HCT116 (cell line): Measurements from ENCODE around the gene ITPR1.

Source experiments
- EZH2 ChIP-seq: fragments of 200-600 bp; sonication (generic); IDR thresholded peaks from 2 replicates; pipeline ENCODE4 v1.6.1; 2017; ENCODE audit warnings: antibody characterized with exemption, mixed run types
- EZH2phosphoT487 ChIP-seq: fragments of 200-600 bp; IDR thresholded peaks from 2 replicates; pipeline ENCODE4 v1.6.1; 2018; ENCODE audit warnings: antibody characterized with exemption, borderline replicate concordance
- POLR2A ChIP-seq: IDR thresholded peaks from 2 replicates; pipeline ENCODE4 v1.7.0; 2011; ENCODE audit warnings: borderline replicate concordance; ENCODE audit not compliant: insufficient read depth, insufficient read length; ENCODE audit errors: extremely low read depth
- POLR2AphosphoS5 ChIP-seq: IDR thresholded peaks from 2 replicates; pipeline ENCODE4 v1.6.1; 2011; ENCODE audit warnings: mild to moderate bottlenecking, low read depth, low read length, moderate library complexity
- RAD21 ChIP-seq: IDR thresholded peaks from 2 replicates; pipeline ENCODE4 v1.6.1; 2012; ENCODE audit warnings: low read depth, mild to moderate bottlenecking
- SP1 ChIP-seq: IDR thresholded peaks from 2 replicates; pipeline ENCODE4 v1.6.1; 2012; ENCODE audit warnings: low read depth
- SRF ChIP-seq: IDR thresholded peaks from 2 replicates; pipeline ENCODE4 v1.6.1; 2012; ENCODE audit warnings: low read depth
- YY1 ChIP-seq: IDR thresholded peaks from 2 replicates; pipeline ENCODE4 v1.6.1; 2011; ENCODE audit warnings: low read length, low read depth, moderate library complexity, mild to moderate bottlenecking; ENCODE audit not compliant: insufficient replicate concordance; ENCODE audit errors: extremely low read depth
- ZFX ChIP-seq: fragments of 450-650 bp; IDR thresholded peaks from 2 replicates; pipeline ENCODE4 v1.6.1; 2017
- ZNF274 ChIP-seq: fragments of 200-500 bp; sonication (Bioruptor generic); IDR thresholded peaks from 2 replicates; pipeline ENCODE4 v1.6.1; 2014; ENCODE audit warnings: mild to moderate bottlenecking, low read depth, low read length, inconsistent platforms
- TF ChIP-seq, protein P1 (sequence below), 3 experiments: fragments of 200-600 bp in 1 of 3; sonication (generic) in 1 of 3; IDR thresholded peaks in 2 of 3; conservative IDR thresholded peaks in 1 of 3; 2 replicates each; pipeline ENCODE4 v1.5.1; 2012 to 2017; ENCODE audit warnings: low read depth in 2 of 3, low read length in 2 of 3, antibody characterized with exemption in 1 of 3, borderline replicate concordance in 1 of 3, control low read depth in 1 of 3, mild to moderate bottlenecking in 1 of 3, mixed read lengths in 1 of 3, mixed run types in 1 of 3, moderate library complexity in 1 of 3; ENCODE audit not compliant: insufficient read depth in 1 of 3
- TF ChIP-seq, protein P2 (sequence below): IDR thresholded peaks from 2 replicates; pipeline ENCODE4 v1.6.1; 2012; ENCODE audit warnings: low read depth
- TF ChIP-seq, protein P3 (sequence below): IDR thresholded peaks from 2 replicates; pipeline ENCODE4 v1.6.1; 2011; ENCODE audit warnings: mild to moderate bottlenecking, low read length, moderate library complexity; ENCODE audit not compliant: insufficient replicate concordance; ENCODE audit errors: extremely low read depth
- TF ChIP-seq, protein P4 (sequence below): IDR thresholded peaks from 2 replicates; pipeline ENCODE4 v1.6.1; 2012

GRCh38 chr3:4772858-4773257, 279.7 kb downstream of the ITPR1 start:
- TF ChIP-seq, protein P1, sequence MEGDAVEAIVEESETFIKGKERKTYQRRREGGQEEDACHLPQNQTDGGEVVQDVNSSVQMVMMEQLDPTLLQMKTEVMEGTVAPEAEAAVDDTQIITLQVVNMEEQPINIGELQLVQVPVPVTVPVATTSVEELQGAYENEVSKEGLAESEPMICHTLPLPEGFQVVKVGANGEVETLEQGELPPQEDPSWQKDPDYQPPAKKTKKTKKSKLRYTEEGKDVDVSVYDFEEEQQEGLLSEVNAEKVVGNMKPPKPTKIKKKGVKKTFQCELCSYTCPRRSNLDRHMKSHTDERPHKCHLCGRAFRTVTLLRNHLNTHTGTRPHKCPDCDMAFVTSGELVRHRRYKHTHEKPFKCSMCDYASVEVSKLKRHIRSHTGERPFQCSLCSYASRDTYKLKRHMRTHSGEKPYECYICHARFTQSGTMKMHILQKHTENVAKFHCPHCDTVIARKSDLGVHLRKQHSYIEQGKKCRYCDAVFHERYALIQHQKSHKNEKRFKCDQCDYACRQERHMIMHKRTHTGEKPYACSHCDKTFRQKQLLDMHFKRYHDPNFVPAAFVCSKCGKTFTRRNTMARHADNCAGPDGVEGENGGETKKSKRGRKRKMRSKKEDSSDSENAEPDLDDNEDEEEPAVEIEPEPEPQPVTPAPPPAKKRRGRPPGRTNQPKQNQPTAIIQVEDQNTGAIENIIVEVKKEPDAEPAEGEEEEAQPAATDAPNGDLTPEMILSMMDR (IDR thresholded peaks at IDR 0.05 in 2 of 3, conservative IDR thresholded peaks at IDR 0.05 in 1 of 3; ENCODE audit: borderline replicate concordance in 1 of 3, insufficient read depth in 1 of 3, low read depth in 2 of 3, low read length in 2 of 3), result no peak
- TF ChIP-seq RAD21 (no peak), YY1 (no peak), ZFX (no peak), SRF (no peak), POLR2A (no peak), ZNF274 (no peak), EZH2phosphoT487 (no peak), EZH2 (no peak), SP1 (no peak), POLR2AphosphoS5 (no peak)
- TF ChIP-seq, protein P2, sequence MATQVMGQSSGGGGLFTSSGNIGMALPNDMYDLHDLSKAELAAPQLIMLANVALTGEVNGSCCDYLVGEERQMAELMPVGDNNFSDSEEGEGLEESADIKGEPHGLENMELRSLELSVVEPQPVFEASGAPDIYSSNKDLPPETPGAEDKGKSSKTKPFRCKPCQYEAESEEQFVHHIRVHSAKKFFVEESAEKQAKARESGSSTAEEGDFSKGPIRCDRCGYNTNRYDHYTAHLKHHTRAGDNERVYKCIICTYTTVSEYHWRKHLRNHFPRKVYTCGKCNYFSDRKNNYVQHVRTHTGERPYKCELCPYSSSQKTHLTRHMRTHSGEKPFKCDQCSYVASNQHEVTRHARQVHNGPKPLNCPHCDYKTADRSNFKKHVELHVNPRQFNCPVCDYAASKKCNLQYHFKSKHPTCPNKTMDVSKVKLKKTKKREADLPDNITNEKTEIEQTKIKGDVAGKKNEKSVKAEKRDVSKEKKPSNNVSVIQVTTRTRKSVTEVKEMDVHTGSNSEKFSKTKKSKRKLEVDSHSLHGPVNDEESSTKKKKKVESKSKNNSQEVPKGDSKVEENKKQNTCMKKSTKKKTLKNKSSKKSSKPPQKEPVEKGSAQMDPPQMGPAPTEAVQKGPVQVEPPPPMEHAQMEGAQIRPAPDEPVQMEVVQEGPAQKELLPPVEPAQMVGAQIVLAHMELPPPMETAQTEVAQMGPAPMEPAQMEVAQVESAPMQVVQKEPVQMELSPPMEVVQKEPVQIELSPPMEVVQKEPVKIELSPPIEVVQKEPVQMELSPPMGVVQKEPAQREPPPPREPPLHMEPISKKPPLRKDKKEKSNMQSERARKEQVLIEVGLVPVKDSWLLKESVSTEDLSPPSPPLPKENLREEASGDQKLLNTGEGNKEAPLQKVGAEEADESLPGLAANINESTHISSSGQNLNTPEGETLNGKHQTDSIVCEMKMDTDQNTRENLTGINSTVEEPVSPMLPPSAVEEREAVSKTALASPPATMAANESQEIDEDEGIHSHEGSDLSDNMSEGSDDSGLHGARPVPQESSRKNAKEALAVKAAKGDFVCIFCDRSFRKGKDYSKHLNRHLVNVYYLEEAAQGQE, result no peak
- TF ChIP-seq, protein P3, sequence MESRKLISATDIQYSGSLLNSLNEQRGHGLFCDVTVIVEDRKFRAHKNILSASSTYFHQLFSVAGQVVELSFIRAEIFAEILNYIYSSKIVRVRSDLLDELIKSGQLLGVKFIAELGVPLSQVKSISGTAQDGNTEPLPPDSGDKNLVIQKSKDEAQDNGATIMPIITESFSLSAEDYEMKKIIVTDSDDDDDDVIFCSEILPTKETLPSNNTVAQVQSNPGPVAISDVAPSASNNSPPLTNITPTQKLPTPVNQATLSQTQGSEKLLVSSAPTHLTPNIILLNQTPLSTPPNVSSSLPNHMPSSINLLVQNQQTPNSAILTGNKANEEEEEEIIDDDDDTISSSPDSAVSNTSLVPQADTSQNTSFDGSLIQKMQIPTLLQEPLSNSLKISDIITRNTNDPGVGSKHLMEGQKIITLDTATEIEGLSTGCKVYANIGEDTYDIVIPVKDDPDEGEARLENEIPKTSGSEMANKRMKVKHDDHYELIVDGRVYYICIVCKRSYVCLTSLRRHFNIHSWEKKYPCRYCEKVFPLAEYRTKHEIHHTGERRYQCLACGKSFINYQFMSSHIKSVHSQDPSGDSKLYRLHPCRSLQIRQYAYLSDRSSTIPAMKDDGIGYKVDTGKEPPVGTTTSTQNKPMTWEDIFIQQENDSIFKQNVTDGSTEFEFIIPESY, result no peak
- TF ChIP-seq, protein P4, sequence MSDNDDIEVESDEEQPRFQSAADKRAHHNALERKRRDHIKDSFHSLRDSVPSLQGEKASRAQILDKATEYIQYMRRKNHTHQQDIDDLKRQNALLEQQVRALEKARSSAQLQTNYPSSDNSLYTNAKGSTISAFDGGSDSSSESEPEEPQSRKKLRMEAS, result no peak
